Loucy (cell line): ENCODE data around the gene RACK1.

Experiments
- H2AFZ ChIP-seq: fragments of 200-600 bp; sonication (generic); 2 replicates; pipeline ENCODE4 v1.6.0; 2016; ENCODE audit warnings: antibody characterized with exemption, mild to moderate bottlenecking, low read length, moderate library complexity
- H3F3A ChIP-seq: fragments of 200-600 bp; 2 replicates; pipeline ENCODE4 v1.6.0; 2016; ENCODE audit warnings: antibody characterized with exemption, low read depth, mild to moderate bottlenecking
- H3K27me3 ChIP-seq: fragments of 200-600 bp; sonication (generic); 2 replicates; pipeline ENCODE4 v1.6.1; 2014; ENCODE audit warnings: low read length, mild to moderate bottlenecking; ENCODE audit not compliant: insufficient read depth, poor library complexity, severe bottlenecking
- H3K36me3 ChIP-seq: fragments of 200-600 bp; sonication (generic); 2 replicates; pipeline ENCODE4 v1.6.1; 2016; ENCODE audit warnings: low read length; ENCODE audit not compliant: insufficient read depth
- H3K4me1 ChIP-seq: fragments of 200-600 bp; sonication (generic); 2 replicates; pipeline ENCODE4 v1.5.1; 2014; ENCODE audit warnings: low read length, mild to moderate bottlenecking; ENCODE audit not compliant: insufficient read depth, poor library complexity, severe bottlenecking
- H3K4me2 ChIP-seq: fragments of 200-600 bp; sonication (generic); 2 replicates; pipeline ENCODE4 v1.6.0; 2014; ENCODE audit warnings: antibody characterized with exemption, low read length, low read depth, mild to moderate bottlenecking; ENCODE audit not compliant: poor library complexity, severe bottlenecking
- H3K4me3 ChIP-seq: fragments of 200-600 bp; sonication (generic); 2 replicates; pipeline ENCODE4 v1.5.1; 2014; ENCODE audit warnings: low read length, mild to moderate bottlenecking, mixed read lengths; ENCODE audit not compliant: poor library complexity, severe bottlenecking
- H3K79me2 ChIP-seq: fragments of 200-600 bp; sonication (generic); 2 replicates; pipeline ENCODE4 v1.6.1; 2014; ENCODE audit warnings: low read length; ENCODE audit not compliant: insufficient read depth
- H3K9ac ChIP-seq: fragments of 200-600 bp; sonication (generic); 2 replicates; pipeline ENCODE4 v1.6.0; 2014; ENCODE audit warnings: mild to moderate bottlenecking, low read depth, low read length, moderate library complexity; ENCODE audit not compliant: poor library complexity, severe bottlenecking
- H3K9me2 ChIP-seq: fragments of 200-600 bp; sonication (generic); replicated peaks from 2 replicates; pipeline ENCODE4 v1.6.1; 2016; ENCODE audit warnings: low read depth, low read length, mixed read lengths
- H3K9me3 ChIP-seq: fragments of 200-600 bp; sonication (generic); 2 replicates; pipeline ENCODE4 v1.6.1; 2014; ENCODE audit warnings: mild to moderate bottlenecking, antibody characterized with exemption, low read length, low read depth; ENCODE audit not compliant: insufficient read depth
- H4K20me1 ChIP-seq: fragments of 200-600 bp; sonication (generic); 2 replicates; pipeline ENCODE4 v1.6.0; 2014; ENCODE audit warnings: antibody characterized with exemption, low read length, mild to moderate bottlenecking; ENCODE audit not compliant: insufficient read depth, poor library complexity, severe bottlenecking
- EZH2phosphoT487 ChIP-seq: fragments of 200-600 bp; IDR thresholded peaks from 2 replicates; pipeline ENCODE4 v1.6.1; 2018; ENCODE audit warnings: antibody characterized with exemption, mild to moderate bottlenecking, moderate library complexity, borderline replicate concordance
- TF ChIP-seq, protein P1 (sequence below): fragments of 200-600 bp; sonication (generic); conservative IDR thresholded peaks from 2 replicates; pipeline ENCODE4 v1.5.1; 2014; ENCODE audit warnings: mild to moderate bottlenecking, antibody characterized with exemption, low read length

Gene RACK1

DNA sequence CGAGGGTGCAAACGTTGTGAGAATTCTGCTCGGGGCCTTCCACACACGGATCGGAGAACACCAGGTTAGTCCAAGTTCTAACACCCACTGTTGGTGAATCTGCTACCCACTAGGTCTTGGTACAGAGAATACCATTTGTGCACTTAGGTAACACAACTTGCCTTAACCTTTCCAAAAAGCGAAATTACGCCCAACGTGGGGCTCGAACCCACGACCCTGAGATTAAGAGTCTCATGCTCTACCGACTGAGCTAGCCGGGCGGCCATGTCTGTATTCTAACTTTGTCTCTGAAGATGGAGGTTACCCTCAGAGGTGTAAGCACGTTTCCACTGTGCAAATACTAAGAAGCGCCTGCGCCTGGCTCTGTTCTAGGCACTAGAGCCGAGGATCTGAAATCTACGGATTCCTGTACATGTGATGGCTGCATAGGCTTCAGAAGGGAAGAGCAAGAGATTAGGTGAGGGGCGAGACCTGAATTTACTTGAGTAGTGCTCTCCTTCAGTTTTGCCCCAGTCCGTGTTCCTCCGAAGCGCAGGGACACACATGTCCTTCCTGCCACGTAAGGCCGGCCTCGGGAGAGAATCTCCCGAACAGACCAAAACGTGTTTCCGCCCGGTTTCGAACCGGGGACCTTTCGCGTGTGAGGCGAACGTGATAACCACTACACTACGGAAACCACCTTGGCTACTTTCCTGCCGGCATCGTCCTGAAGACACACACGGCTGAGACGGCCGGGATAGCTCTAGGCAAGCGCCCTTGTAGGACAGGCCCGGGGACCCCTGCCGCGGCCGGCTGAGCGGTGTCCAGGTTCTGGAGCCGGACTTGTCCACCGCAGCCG is 21.7 kb downstream of the RACK1 start:
- H3K27me3 ChIP-seq: no peaks in the 10 kb centered on the region
- H4K20me1 ChIP-seq: no peaks in the 10 kb centered on the region
- no peak overlapping the region for H2AFZ ChIP-seq
- H3K9me2 ChIP-seq: no peaks in the 10 kb centered on the region
- peaks cover 20% of the 10 kb centered on the region for H3K4me1 ChIP-seq
- H3K36me3 ChIP-seq: no peaks in the 10 kb centered on the region
- H3K9ac ChIP-seq: peak overlapping the region; percentile 98
- H3F3A ChIP-seq: peaks cover 5% of the 10 kb centered on the region; the same call in 1 of the 2 replicates
- no peak for TF ChIP-seq EZH2phosphoT487
- TF ChIP-seq, protein P1, sequence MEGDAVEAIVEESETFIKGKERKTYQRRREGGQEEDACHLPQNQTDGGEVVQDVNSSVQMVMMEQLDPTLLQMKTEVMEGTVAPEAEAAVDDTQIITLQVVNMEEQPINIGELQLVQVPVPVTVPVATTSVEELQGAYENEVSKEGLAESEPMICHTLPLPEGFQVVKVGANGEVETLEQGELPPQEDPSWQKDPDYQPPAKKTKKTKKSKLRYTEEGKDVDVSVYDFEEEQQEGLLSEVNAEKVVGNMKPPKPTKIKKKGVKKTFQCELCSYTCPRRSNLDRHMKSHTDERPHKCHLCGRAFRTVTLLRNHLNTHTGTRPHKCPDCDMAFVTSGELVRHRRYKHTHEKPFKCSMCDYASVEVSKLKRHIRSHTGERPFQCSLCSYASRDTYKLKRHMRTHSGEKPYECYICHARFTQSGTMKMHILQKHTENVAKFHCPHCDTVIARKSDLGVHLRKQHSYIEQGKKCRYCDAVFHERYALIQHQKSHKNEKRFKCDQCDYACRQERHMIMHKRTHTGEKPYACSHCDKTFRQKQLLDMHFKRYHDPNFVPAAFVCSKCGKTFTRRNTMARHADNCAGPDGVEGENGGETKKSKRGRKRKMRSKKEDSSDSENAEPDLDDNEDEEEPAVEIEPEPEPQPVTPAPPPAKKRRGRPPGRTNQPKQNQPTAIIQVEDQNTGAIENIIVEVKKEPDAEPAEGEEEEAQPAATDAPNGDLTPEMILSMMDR: no peak
- H3K79me2 ChIP-seq: peaks cover 16% of the 10 kb centered on the region; the same call in 1 of the 2 replicates
- H3K9me3 ChIP-seq: no peaks in the 10 kb centered on the region
- peak overlapping the region; percentile 96 for H3K4me3 ChIP-seq
- peak overlapping the region; percentile 75 for H3K4me2 ChIP-seq

DNA sequence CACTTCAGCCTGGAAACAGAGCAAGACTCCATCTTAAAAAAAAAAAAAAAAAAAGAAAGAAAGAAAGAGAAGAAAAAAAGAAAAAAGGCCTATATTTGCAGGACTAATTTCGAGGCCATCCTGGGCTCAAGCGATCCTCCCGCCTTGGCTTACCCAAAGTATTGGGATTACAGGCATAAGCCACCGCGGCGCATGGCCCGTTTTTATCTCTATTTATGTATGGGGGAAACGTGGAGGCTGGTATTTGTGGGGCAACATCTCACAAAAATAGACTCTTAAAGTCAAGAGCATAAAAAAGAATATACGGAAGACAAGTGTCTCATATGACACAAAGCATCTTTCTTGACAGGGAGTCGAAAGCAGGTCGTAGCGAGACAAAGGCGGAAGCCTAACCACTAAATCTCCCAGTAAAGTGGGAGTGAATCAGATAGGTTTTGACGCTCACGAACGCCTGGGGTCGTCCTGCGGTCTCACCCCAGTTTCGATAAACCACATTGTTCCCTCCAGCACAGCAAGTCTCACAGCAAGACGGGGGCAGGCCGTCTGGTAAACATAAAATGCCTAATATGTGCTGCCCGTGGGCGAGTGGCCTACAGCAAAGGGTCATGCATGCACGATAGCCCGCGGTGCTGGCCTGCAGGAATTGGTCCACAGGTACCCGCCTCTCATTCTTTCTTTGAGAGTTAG is 22.5 kb downstream of the RACK1 start:
- no peak for TF ChIP-seq EZH2phosphoT487
- TF ChIP-seq, protein P1: no peak
- H3K4me3 ChIP-seq: peak overlapping the region; percentile 96
- H3K9ac ChIP-seq: peak overlapping the region; percentile 98

DNA sequence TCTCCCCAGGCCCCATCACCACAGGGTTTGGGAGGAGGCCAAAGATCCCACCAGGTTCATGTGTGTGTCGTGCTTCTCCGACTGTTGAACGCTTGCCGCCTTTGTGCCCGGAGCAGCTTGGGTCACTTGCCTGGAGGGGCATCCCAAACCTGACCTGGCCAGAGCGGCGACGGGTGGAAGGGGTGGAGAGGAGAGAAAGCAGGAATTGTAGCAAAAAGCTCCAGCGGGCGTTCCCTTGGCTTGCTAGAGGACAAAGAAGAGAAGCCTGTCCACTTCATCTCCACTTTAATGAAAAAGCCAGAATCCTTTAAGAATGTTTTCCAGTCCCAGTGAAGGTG is 23.6 kb downstream of the RACK1 start:
- TF ChIP-seq, protein P1: no peak
- no peak for TF ChIP-seq EZH2phosphoT487
- Histone ChIP-seq H3K36me3 (no peaks in the 10 kb centered on the region), H3K9me3 (no peaks in the 10 kb centered on the region), H3K4me2 (no peak overlapping the region), H2AFZ (no peak overlapping the region), H3K79me2 (peaks cover 12% of the 10 kb centered on the region; the same call in 1 of the 2 replicates), H3K9ac (no peak overlapping the region), H3K9me2 (no peaks in the 10 kb centered on the region), H3K27me3 (no peaks in the 10 kb centered on the region), H3F3A (peaks cover 5% of the 10 kb centered on the region; the same call in 1 of the 2 replicates), H4K20me1 (no peaks in the 10 kb centered on the region), H3K4me3 (no peak overlapping the region), H3K4me1 (peaks cover 13% of the 10 kb centered on the region)

More for the DNA sequence above, 22.5 kb downstream of the RACK1 start:
- peaks cover 20% of the 10 kb centered on the region for H3K4me1 ChIP-seq
- H3K27me3 ChIP-seq: no peaks in the 10 kb centered on the region
- no peaks in the 10 kb centered on the region for H3K36me3 ChIP-seq
- H2AFZ ChIP-seq: no peak overlapping the region
- H3F3A ChIP-seq: peaks cover 5% of the 10 kb centered on the region; the same call in 1 of the 2 replicates
- peak overlapping the region; percentile 75 for H3K4me2 ChIP-seq
- H3K9me3 ChIP-seq: no peaks in the 10 kb centered on the region
- peaks cover 16% of the 10 kb centered on the region; the same call in 1 of the 2 replicates for H3K79me2 ChIP-seq
- H3K9me2 ChIP-seq: no peaks in the 10 kb centered on the region
- H4K20me1 ChIP-seq: no peaks in the 10 kb centered on the region
